ENCODE data around the gene HYI.
"Not testable (repeated sequence)": the region's sequence is repeated elsewhere in the genome, so short reads cannot be mapped to it uniquely, and the experiment has no call there.

Gene HYI

GRCh38 chr1:43465505-43466067 lies 11.9 kb upstream of the HYI start:
- in situ Hi-C loops (cut with MboI; ENCODE audit: low sequenced_read_pairs), result no loop called here

GRCh38 chr1:43464681-43465504 lies 11.2 kb upstream of the HYI start:
- in situ Hi-C loops (cut with MboI; ENCODE audit: low sequenced_read_pairs), result no loop called here

GRCh38 chr1:43463479-43463878 lies 9.7 kb upstream of the HYI start:
- in situ Hi-C loops (cut with MboI; ENCODE audit: low sequenced_read_pairs), result no loop called here

GRCh38 chr1:43460988-43461693 lies 7.4 kb upstream of the HYI start:
- in situ Hi-C loops (cut with MboI; ENCODE audit: low sequenced_read_pairs), result no loop called here

- in situ Hi-C loops (cut with MboI; ENCODE audit: low sequenced_read_pairs), result not testable (repeated sequence)
Measured at GRCh38 chr1:43458379-43458778, 4.6 kb upstream of the HYI start.

- in situ Hi-C loops (cut with MboI; ENCODE audit: low sequenced_read_pairs), result no loop called here
Measured at GRCh38 chr1:43455213-43455889, 1.6 kb upstream of the HYI start.

- in situ Hi-C loops (cut with MboI; ENCODE audit: low sequenced_read_pairs), result no loop called here
Measured at GRCh38 chr1:43454270-43455011, 710 bp upstream of the HYI start.

GRCh38 chr1:43452789-43453441 lies 816 bp downstream of the HYI start:
- in situ Hi-C loops (cut with MboI; ENCODE audit: low sequenced_read_pairs), result no loop called here

GRCh38 chr1:43451701-43452532 lies 1.8 kb downstream of the HYI start:
- in situ Hi-C loops (cut with MboI; ENCODE audit: low sequenced_read_pairs), result no loop called here

- in situ Hi-C loops (cut with MboI; ENCODE audit: low sequenced_read_pairs), result no loop called here
Measured at GRCh38 chr1:43451157-43451591, 2.6 kb downstream of the HYI start.

GRCh38 chr1:43450251-43450941 lies 3.3 kb downstream of the HYI start:
- in situ Hi-C loops (cut with MboI; ENCODE audit: low sequenced_read_pairs), result no loop called here

GRCh38 chr1:43449708-43450069 lies 4.0 kb downstream of the HYI start:
- in situ Hi-C loops (cut with MboI; ENCODE audit: low sequenced_read_pairs), result no loop called here

GRCh38 chr1:43448955-43449707 lies 4.6 kb downstream of the HYI start:
- in situ Hi-C loops (cut with MboI; ENCODE audit: low sequenced_read_pairs), result no loop called here

- in situ Hi-C loops (cut with MboI; ENCODE audit: low sequenced_read_pairs), result no loop called here
Measured at GRCh38 chr1:43447891-43448708, 5.6 kb downstream of the HYI start.

- in situ Hi-C loops (cut with MboI; ENCODE audit: low sequenced_read_pairs), result no loop called here
Measured at GRCh38 chr1:43446881-43447835, 6.6 kb downstream of the HYI start.

GRCh38 chr1:43446388-43446740 lies 7.4 kb downstream of the HYI start:
- in situ Hi-C loops (cut with MboI; ENCODE audit: low sequenced_read_pairs), result no loop called here
